SJCRH30 (cell line): Measurements from ENCODE around the gene NUDT21. TPM values are rescaled to one million over a fixed set of nuclear protein-coding genes. Genes with fewer than 3 reads are reported as not detected.
A peak's percentile ranks its signal among the peaks of the same experiment; 100 is the strongest.

Experiments used
- DNase-seq, 2 experiments: peaks; one replicate each; pipeline ENCODE4 v3.0.0-alpha.2; 2015 to 2020
- H3K27ac ChIP-seq: fragments of 250-450 bp; sonication (Bioruptor Pico); 2 replicates; pipeline ENCODE4 v1.5.1; 2020; ENCODE audit warnings: mild to moderate bottlenecking, moderate library complexity
- H3K27me3 ChIP-seq: fragments of 250-450 bp; sonication (Bioruptor Pico); 2 replicates; pipeline ENCODE4 v1.5.1; 2020; ENCODE audit warnings: mild to moderate bottlenecking, moderate library complexity
- H3K36me3 ChIP-seq: fragments of 250-450 bp; sonication (Bioruptor Pico); 2 replicates; pipeline ENCODE4 v1.5.1; 2020; ENCODE audit warnings: mild to moderate bottlenecking, moderate library complexity
- H3K4me1 ChIP-seq: fragments of 250-450 bp; sonication (Bioruptor Pico); 2 replicates; pipeline ENCODE4 v1.5.1; 2020; ENCODE audit warnings: mild to moderate bottlenecking, moderate library complexity
- H3K4me3 ChIP-seq: fragments of 250-450 bp; sonication (Bioruptor Pico); 2 replicates; pipeline ENCODE4 v1.5.1; 2020; ENCODE audit warnings: mild to moderate bottlenecking, moderate library complexity
- H3K9me3 ChIP-seq: fragments of 250-450 bp; sonication (Bioruptor Pico); replicated peaks from 2 replicates; pipeline ENCODE4 v1.5.1; 2020; ENCODE audit warnings: mild to moderate bottlenecking, moderate library complexity
- total RNA-seq: library from RNA; depleted of rRNA; stranded (reverse); fragments of >200 nt; shearing (Covaris generic); gene quantifications from 2 replicates; pipeline ENCODE4 v1.2.3, GENCODE V29; 2014

Gene NUDT21
- total RNA-seq, 1 experiment from 2014 or later: 262 TPM

DNA sequence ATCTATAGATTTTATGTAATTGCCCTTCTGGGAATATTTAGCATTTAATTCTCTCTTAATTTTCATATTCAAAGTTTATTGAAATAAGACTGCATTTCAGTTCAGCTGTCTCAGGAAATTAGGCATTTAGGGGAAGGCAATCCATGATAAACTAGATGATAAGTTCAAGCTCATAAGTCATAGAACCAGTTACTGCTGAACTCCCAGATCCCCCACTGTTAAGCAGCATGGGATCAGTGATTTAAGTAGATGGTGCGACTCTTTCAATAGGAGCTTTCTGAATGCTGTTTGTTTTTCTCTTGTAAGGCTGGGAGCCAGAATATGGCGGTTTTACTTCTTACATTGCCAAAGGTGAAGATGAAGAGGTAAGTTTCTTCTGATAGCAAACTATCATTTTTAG lies 24.1 kb upstream of the NUDT21 start:
- H3K9me3 ChIP-seq: no peaks in the 10 kb centered on the region
- peaks cover 87% of the 10 kb centered on the region for H3K36me3 ChIP-seq
- DNase-seq: no peak
- no peaks in the 10 kb centered on the region for H3K4me1 ChIP-seq
- H3K27me3 ChIP-seq: no peaks in the 10 kb centered on the region
- no peak overlapping the region for H3K4me3 ChIP-seq
- H3K27ac ChIP-seq: no peak overlapping the region

DNA sequence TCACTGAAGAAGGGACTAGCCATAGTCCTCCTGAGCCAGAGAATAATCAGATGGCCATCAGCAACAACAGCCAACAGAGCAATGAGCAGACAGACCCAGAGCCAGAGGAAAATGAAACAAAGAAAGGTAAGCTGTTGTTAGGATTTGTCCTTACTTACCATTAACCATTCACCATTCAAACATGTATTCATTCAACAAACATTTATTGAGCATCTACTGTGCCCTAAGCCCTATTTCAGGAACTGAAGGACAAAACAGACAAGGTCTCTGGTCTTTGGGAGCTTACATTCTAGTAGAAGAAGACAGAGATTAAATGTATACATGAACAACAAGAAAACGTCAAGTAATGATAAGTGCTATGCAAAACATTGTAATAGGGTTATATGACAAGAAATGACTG lies 19.5 kb upstream of the NUDT21 start:
- Histone ChIP-seq H3K27me3 (no peaks in the 10 kb centered on the region), H3K27ac (no peak overlapping the region), H3K9me3 (no peaks in the 10 kb centered on the region), H3K36me3 (peaks cover 88% of the 10 kb centered on the region), H3K4me1 (no peaks in the 10 kb centered on the region), H3K4me3 (no peak overlapping the region)
- no peak for DNase-seq

DNA sequence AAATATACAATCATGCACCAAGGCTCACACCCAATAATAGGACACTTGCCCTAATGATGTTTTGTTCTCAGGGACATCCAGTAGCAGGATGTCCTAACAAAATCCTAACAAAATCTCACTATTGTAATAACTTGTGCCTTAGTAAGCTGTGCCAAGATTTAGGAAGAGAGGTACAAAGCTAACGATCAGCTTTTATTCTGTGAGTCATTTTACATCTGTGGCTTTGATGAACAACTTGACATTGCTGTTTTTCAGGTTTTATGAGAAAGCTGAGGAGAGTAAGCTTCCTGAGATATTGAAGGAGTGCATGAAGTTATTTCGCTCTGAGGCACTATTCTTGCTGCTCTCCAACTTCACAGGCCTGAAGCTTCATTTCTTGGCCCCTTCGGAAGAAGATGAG lies 19.1 kb upstream of the NUDT21 start:
- Histone ChIP-seq H3K4me3 (no peak overlapping the region), H3K9me3 (no peaks in the 10 kb centered on the region), H3K27ac (no peak overlapping the region), H3K36me3 (peaks cover 88% of the 10 kb centered on the region), H3K27me3 (no peaks in the 10 kb centered on the region), H3K4me1 (no peaks in the 10 kb centered on the region)
- no peak for DNase-seq

DNA sequence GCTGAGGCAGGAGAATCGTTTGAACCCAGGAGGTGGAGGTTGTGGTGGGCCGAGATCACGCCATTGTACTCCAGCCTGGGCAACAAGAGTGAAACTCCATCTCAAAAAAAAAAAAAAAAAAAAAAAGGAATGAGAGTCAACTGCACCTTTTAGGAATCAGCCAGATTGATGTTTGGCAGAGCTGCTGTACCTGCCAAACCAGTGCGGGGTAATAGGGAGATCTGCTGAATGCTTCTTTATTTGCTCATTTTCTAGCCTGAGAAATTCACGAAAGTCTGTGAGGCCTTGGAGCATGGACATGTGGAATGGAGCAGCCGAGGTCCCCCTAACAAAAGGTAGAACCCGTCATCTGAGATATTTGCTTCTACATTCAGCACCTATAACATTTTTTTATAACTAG lies 18.6 kb upstream of the NUDT21 start:
- Histone ChIP-seq H3K9me3 (no peaks in the 10 kb centered on the region), H3K27ac (no peak overlapping the region), H3K27me3 (no peaks in the 10 kb centered on the region), H3K4me1 (no peaks in the 10 kb centered on the region), H3K4me3 (no peak overlapping the region), H3K36me3 (peaks cover 87% of the 10 kb centered on the region)
- DNase-seq: no peak

DNA sequence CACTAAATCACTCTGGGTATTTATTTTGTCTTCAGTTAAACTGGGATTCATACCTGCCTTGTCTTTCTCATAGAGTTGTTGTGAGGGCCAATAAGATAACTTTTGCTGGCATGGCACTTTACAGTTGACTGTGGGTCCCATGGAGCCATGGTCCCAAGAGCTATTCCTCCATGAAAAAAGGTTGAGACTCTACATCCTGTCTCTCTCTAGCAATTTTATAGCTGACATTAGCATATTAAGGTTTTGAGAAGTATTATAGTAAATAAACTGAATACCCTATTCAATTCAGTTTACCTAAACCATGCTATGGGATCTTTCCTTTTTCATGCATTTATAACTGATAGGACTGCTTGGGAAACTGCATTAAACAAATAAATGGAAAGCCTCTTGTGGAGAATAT lies 17.7 kb upstream of the NUDT21 start:
- H3K4me1 ChIP-seq: no peaks in the 10 kb centered on the region
- no peaks in the 10 kb centered on the region for H3K27me3 ChIP-seq
- H3K36me3 ChIP-seq: peaks cover 89% of the 10 kb centered on the region

DNA sequence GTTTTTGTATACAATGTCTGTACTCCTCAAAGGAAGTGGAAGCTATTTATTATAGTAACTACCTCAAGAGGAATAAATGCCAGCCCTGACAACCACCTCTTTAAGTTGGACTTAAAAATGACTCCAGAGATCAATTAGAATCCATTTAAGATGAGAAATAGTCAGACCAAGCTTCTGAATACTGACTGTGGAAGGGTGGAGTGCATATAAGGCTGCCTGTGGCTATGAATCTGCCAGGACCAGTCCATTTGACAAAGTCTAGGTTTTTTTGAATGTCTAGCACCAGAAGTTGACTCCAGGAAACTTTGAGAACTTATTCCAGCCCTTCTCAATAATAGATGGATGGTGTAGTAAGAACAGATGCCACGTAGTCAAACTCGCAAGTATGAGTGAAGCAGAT lies 15.2 kb upstream of the NUDT21 start:
- no peaks in the 10 kb centered on the region for H3K4me1 ChIP-seq
- no peak overlapping the region for H3K4me3 ChIP-seq
- no peak for DNase-seq
- peaks cover 87% of the 10 kb centered on the region for H3K36me3 ChIP-seq
- no peaks in the 10 kb centered on the region for H3K27me3 ChIP-seq
- no peaks in the 10 kb centered on the region for H3K9me3 ChIP-seq
- no peak overlapping the region for H3K27ac ChIP-seq

More for the DNA sequence above, 17.7 kb upstream of the NUDT21 start:
- DNase-seq: no peak
- no peaks in the 10 kb centered on the region for H3K9me3 ChIP-seq
- H3K27ac ChIP-seq: no peak overlapping the region
- no peak overlapping the region for H3K4me3 ChIP-seq

DNA sequence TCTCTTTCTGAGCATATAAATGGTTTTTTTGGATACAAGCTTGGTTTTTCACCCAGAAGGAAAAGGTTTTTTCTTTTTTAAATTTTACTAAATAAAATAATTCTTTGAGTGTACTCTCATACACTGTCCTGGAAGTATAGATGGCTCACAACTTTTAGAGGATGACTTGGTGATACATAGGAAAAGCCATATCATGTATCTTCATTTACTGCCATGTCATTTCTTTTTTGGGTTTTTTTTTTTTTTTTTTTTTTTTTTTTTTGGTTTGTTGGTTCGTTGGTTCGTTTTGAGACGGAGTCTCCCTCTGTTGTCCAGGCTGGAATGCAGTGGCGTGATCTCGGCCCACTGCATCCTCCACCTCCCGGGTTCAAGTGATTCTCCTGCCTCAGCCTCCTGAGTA lies 12.0 kb upstream of the NUDT21 start:
- Histone ChIP-seq H3K4me1 (no peaks in the 10 kb centered on the region), H3K36me3 (peaks cover 90% of the 10 kb centered on the region), H3K4me3 (no peak overlapping the region), H3K27ac (no peak overlapping the region), H3K9me3 (no peaks in the 10 kb centered on the region), H3K27me3 (no peaks in the 10 kb centered on the region)
- no peak for DNase-seq

DNA sequence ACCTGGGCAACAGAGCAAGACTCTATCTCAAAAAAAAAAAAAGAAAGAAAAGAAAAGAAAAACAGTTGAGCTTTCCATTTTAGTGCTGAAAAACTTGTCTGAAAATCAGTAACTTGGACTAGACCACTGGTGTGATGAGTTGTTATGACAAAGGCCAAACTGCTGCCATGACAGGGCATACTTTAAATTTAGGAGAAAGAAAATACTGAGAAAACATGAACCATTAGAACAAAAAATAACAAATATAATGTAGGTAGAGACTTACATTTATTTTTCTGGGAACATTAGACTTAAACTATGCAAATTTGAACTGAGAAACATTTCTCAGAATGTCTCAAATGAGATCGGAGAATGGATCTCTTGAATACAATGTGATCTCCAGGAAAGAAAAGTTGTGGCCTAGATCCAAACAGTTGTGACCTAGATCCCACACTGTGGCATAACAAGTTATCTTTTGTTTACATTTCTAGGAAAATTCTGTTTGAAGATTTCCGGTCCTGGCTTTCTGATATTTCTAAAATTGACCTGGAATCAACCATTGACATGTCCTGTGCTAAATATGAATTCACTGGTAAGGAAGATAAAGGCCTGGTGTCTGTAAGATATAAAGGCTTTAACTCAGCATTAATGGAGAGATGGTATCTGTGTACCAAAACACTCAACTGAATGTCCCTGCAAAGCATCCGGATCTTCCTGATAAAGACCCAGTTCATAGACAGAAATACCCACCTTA lies 11.1 kb upstream of the NUDT21 start:
- Histone ChIP-seq H3K27me3 (no peaks in the 10 kb centered on the region), H3K9me3 (no peaks in the 10 kb centered on the region), H3K36me3 (peaks cover 86% of the 10 kb centered on the region), H3K4me3 (no peak overlapping the region), H3K27ac (no peak overlapping the region), H3K4me1 (no peaks in the 10 kb centered on the region)
- no peak for DNase-seq

DNA sequence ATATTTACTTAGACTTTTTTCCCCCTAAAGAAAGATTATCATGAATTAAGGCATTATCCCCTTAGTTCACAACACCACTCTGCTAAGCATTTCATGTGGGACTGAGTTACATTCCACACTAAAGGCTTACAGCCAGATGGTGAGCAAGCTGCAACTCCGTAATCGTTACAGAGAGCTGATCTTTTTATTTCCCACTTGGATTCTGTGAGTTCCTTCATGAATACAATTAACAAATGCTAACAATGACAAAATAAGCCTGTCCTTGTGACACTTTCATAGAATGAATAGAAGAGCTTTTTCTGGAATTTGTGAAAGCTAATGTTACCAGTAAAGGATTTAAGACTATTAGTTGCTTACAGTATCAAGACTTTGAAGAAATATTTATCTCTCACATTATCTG lies 9.0 kb upstream of the NUDT21 start:
- Histone ChIP-seq H3K36me3 (peaks cover 84% of the 10 kb centered on the region), H3K27me3 (no peaks in the 10 kb centered on the region), H3K4me3 (no peak overlapping the region), H3K27ac (no peak overlapping the region), H3K4me1 (no peaks in the 10 kb centered on the region), H3K9me3 (no peaks in the 10 kb centered on the region)
- DNase-seq: no peak

DNA sequence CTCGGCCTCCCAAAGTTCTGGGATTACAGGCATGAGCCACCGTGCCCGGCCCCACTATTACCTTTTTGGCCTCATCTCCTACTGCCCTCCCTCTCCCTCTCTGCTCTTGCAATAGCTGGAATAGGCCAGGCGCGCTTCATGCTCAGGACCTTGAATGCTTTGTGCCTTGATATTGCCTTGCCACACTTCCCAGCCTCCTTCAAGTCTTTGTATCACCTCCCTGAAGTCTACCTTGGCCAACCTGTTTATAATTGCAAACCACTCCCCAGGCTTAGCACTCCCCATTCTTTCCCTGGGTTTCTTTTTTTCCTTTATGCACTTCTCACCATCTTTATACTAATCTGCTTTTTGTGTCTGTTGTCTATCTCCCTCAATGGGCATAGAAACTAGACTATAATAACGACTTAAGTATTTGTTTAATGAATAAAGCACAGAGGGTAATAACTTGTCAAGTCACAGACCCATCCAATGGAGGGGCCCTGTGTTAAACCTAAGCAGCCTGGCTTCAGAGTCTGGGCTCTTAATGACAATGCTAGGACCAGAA lies 6.9 kb upstream of the NUDT21 start:
- H3K27me3 ChIP-seq: no peaks in the 10 kb centered on the region
- no peaks in the 10 kb centered on the region for H3K4me1 ChIP-seq
- H3K4me3 ChIP-seq: no peak overlapping the region
- H3K36me3 ChIP-seq: peaks cover 84% of the 10 kb centered on the region
- no peak overlapping the region for H3K27ac ChIP-seq
- no peak for DNase-seq
- H3K9me3 ChIP-seq: no peaks in the 10 kb centered on the region

DNA sequence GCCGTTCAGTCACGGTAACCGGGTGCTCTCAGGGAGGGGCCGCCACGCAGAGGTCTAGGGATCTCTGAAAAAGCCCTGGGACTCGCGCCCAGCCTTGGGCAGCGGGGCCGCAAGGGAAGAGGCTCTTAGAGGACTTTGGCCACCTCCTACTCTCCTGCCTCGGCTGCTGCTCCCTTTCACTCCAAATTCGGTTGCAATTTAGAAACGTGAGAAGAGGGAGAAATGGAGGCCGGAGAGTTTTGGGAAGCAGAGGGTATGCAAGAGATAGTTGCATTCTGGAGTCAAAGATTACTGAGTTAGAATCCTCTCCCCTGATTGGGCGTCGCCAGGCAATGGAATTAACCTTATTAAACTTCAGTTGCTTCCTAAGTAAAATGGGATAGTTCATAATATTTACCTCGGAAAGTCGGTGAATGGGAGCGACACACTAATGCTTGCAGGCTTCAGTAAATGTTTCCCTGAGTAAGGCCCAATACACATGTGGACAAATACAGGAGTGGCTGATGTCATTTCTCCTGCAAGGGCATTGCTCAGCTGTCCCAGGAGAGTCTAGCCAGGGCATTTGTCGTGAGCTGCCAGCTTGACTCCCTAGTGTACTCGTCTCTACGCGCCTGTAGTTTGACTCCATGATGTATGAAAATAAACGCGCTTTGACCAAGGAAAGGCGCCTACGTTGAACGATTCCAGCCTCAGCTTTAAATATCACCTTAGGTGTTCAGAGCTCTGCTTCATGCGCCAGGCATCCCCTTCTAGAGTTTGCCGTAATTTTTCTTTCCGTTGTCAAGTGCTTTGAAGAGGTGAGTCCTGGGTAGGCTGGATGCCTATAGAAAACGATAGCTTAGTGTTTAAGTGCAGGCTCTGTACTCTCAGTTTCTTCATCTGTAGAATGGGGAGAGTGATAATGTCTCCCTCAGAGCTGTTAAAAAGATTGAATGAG lies 889 bp upstream of the NUDT21 start:
- Histone ChIP-seq H3K4me1 (peaks cover 9% of the 10 kb centered on the region; the same call in 1 of the 2 replicates), H3K36me3 (peaks cover 40% of the 10 kb centered on the region), H3K27ac (peak overlapping the region; percentile 83), H3K9me3 (no peaks in the 10 kb centered on the region), H3K4me3 (peak overlapping the region; percentile 82), H3K27me3 (no peaks in the 10 kb centered on the region)
- DNase-seq: peak; percentile 63 to 72

DNA sequence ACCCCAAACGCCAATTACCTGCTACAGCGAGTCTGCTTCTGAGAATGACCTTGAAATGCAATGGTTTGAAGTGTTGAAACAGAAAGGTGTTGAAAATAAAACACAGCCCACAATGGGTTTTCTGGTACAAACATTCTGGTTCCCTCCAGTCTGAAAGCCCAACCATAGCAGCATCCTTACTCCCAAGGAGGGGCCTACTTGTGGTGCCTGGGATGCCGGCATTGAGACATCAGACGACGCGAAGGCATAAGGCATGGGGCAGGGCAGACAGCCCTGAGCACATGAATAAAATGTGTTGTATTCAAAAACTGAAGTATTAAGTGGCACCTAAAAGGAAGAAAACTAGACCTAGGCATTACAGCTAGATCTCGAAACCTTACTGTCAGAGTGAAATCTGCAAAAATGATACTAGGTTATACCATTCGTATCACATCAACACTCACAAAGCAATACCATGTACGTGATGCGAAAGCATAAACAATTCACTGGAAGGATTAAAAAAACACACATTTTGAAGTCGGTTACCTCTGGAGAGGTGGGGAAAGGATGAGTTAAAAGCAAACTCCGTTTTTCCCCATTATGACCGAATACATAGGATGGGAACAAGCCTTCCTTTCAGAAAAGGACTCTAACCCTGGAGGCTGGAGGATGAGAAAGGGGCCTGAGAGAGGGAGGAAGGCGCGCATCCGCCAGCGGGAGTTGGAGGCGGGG lies 702 bp downstream of the NUDT21 start:
- Histone ChIP-seq H3K27me3 (no peaks in the 10 kb centered on the region), H3K36me3 (peaks cover 42% of the 10 kb centered on the region), H3K9me3 (no peaks in the 10 kb centered on the region), H3K27ac (peak overlapping the region; percentile 83), H3K4me1 (peaks cover 9% of the 10 kb centered on the region; the same call in 1 of the 2 replicates), H3K4me3 (peak overlapping the region; percentile 82)
- peak; percentile 14 to 26 for DNase-seq

DNA sequence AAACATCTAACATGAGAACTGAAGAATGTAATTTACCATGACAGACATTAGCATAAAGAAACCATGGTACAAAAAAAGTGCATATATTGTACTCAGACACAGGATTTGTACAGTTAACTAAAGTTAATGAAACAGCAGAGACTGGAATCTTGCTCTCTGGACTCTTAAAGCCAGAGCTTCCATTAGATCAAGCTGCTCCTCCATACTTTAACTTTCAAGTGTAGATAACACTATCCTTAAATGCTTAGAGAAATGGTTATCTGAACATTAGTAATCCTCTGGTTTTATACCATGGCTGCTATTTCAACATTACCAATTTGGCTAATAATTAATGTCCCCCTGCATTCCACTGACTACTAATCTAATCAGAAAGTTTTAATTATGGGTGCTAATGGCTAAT lies 3.1 kb downstream of the NUDT21 start:
- no peak overlapping the region for H3K27ac ChIP-seq
- H3K9me3 ChIP-seq: no peaks in the 10 kb centered on the region
- no peaks in the 10 kb centered on the region for H3K27me3 ChIP-seq
- DNase-seq: no peak
- peaks cover 45% of the 10 kb centered on the region for H3K36me3 ChIP-seq
- H3K4me1 ChIP-seq: peaks cover 9% of the 10 kb centered on the region; the same call in 1 of the 2 replicates
- no peak overlapping the region for H3K4me3 ChIP-seq

DNA sequence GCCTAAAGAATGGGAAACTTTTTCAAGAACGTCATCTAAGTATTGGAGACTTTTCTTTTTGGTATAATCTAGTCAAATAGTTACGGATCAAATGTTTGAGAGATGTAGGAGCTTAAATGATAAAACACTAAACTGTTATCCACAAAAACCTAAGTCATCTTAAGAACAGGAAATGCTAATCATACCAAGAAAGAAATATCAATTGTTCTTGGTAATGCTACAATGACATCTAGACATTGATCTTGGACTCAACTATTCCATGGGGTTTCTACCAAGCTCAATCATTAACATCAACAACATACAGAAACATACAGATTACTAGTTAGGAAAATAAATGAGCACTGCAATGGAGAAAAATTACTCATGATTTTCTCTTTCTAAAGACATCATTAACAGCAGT lies 3.8 kb downstream of the NUDT21 start:
- Histone ChIP-seq H3K4me3 (no peak overlapping the region), H3K4me1 (peaks cover 9% of the 10 kb centered on the region; the same call in 1 of the 2 replicates), H3K27ac (no peak overlapping the region), H3K9me3 (no peaks in the 10 kb centered on the region), H3K36me3 (peaks cover 51% of the 10 kb centered on the region), H3K27me3 (no peaks in the 10 kb centered on the region)
- DNase-seq: no peak
